Adrenal gland (tissue), 12 donors: ENCODE measurements around the gene MLIP. TPM values are rescaled to one million over a fixed set of nuclear protein-coding genes. Genes with fewer than 3 reads are reported as not detected.

Experiments used
- DNase-seq, 7 donors: peaks; one replicate each; pipeline ENCODE4 v3.0.0-alpha.2; 2019 to 2020
- H3K27ac ChIP-seq, 5 donors: fragments of 200-600 bp; sonication (generic) in 4 of 5; 1 replicate in 3 of 5; 2 replicates in 2 of 5; pipeline versions ENCODE4 v1.5.1 to v1.8.0; 2016 to 2020; ENCODE audit warnings: mild to moderate bottlenecking in 1 of 5
- H3K27me3 ChIP-seq: fragments of 200-600 bp; 2 replicates; pipeline ENCODE4 v1.8.0; 2021
- H3K36me3 ChIP-seq, 2 donors: fragments of 200-600 bp; replicated peaks in 1 of 2; 1 replicate in 1 of 2; 2 replicates in 1 of 2; pipeline versions ENCODE4 v1.5.1 to v1.8.0; 2018 to 2022
- H3K4me1 ChIP-seq, 2 donors: fragments of 200-600 bp; replicated peaks in 1 of 2; 1 replicate in 1 of 2; 2 replicates in 1 of 2; pipeline versions ENCODE4 v1.5.1 to v1.8.0; 2018 to 2021
- H3K4me3 ChIP-seq, 4 donors: fragments of 200-600 bp; sonication (generic) in 3 of 4; one replicate each; pipeline ENCODE4 v1.5.1; 2016 to 2018
- H3K9me3 ChIP-seq, 3 donors: fragments of 200-600 bp; sonication (generic) in 1 of 3; replicated peaks in 1 of 3; 1 replicate in 2 of 3; 2 replicates in 1 of 3; pipeline versions ENCODE4 v1.5.1 to v1.8.0; 2016 to 2021
- POLR2A ChIP-seq, 2 donors: fragments of 450-650 bp; IDR thresholded peaks; one replicate each; pipeline ENCODE4 v1.6.1; 2017; ENCODE audit warnings: antibody characterized with exemption in 2 of 2, mild to moderate bottlenecking in 2 of 2, moderate library complexity in 1 of 2
- WGBS, 4 donors: extraction: QIAGEN DNeasy Blood & Tissue Kit in 2 of 4; methylation state at CpG; one replicate each; pipeline versions ENCODE4 v1.1.5 to v1.1.7; 2013 to 2017; 5-methylcytosine and 5-hydroxymethylcytosine counted together
- intact Hi-C, 2 donors: fragments of 100-400 bp; cut with DNase I; formaldehyde crosslinking; loops; one replicate each; pipeline versions ENCODE4 v1.14.1 to v1.15.0; 2022 to 2023
- polyA plus RNA-seq, 3 donors: library from polyadenylated mRNA; stranded (reverse); fragments of 200-250 nt in 2 of 3; fragments of 350-450 nt in 1 of 3; fragmentation: Illumina TruSeq in 1 of 3; extraction: RNeasy Lipid Tissue Mini Kit (QIAGEN cat#74804) in 1 of 3; gene quantifications; one replicate each; pipeline ENCODE4 v1.2.3, GENCODE V29; 2013 to 2014
- total RNA-seq, 9 donors: library from RNA; depleted of rRNA in 4 of 9; stranded (reverse); fragments of >200 nt in 4 of 9; fragments of 120-200 nt in 1 of 9; fragmentation: NEBNext Ultra II Directional in 1 of 9; extraction: Animal tissue kit (Norgen Biotek cat#: 25700) in 1 of 9; gene quantifications; one replicate each; pipeline versions ENCODE4 v1.1.0 to v1.2.4, GENCODE V29; 2013 to 2023
- TF ChIP-seq, protein P1 (sequence below), 6 experiments: fragments of 450-650 bp in 4 of 6; fragments of 200-600 bp in 2 of 6; sonication (generic) in 1 of 6; IDR thresholded peaks; 1 replicate in 5 of 6; 2 replicates in 1 of 6; pipeline versions ENCODE4 v1.5.1 to v1.8.0; 2016 to 2021; ENCODE audit warnings: antibody characterized with exemption in 6 of 6, mild to moderate bottlenecking in 2 of 6, moderate library complexity in 1 of 6
- donor health status: healthy with polysubstance abuse.
- donor health status: Bipolar disorder and iron deficiency.
- donor health status: DM: yes; HTN: yes; CAD: no.
- donor health status: DM: no; HTN: no; CAD: no.
- donor health status: DM: no; HTN: no; CAD: no.
- donor health status: DM: yes; HTN: yes; CAD: no.

Gene MLIP
- total and polyA plus RNA-seq, 12 donors = 0.88 to 9.6 (median 5.0) TPM

DNA sequence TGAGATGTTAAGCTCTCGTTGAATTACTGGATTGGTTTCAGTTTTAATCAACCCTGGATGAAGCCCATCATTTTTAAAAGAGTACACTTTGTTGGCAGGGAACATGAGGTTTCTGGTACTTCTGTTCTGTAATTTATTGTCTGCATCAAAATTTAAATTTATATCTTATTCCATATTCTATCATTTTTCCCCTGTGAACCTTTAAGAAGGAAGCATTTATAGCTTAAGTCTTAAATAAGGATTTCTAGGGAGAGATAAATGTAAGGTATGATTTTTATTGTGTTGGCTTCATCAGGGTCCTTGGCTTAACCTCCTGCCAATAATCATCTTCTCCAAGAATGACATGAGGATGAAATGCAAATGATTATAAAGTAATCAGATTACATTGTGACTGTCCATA is 40.6 kb downstream of the MLIP start:
- H3K4me3 ChIP-seq = no peak overlapping the region
- H3K27ac ChIP-seq = no peak overlapping the region
- no peak for TF ChIP-seq POLR2A (IDR thresholded peaks at IDR 0.05)
- TF ChIP-seq, protein P1, sequence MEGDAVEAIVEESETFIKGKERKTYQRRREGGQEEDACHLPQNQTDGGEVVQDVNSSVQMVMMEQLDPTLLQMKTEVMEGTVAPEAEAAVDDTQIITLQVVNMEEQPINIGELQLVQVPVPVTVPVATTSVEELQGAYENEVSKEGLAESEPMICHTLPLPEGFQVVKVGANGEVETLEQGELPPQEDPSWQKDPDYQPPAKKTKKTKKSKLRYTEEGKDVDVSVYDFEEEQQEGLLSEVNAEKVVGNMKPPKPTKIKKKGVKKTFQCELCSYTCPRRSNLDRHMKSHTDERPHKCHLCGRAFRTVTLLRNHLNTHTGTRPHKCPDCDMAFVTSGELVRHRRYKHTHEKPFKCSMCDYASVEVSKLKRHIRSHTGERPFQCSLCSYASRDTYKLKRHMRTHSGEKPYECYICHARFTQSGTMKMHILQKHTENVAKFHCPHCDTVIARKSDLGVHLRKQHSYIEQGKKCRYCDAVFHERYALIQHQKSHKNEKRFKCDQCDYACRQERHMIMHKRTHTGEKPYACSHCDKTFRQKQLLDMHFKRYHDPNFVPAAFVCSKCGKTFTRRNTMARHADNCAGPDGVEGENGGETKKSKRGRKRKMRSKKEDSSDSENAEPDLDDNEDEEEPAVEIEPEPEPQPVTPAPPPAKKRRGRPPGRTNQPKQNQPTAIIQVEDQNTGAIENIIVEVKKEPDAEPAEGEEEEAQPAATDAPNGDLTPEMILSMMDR (IDR thresholded peaks at IDR 0.05) = no peak
- H3K9me3 ChIP-seq = peaks cover 0 to 5% (median 0%) of the 10 kb centered on the region in 3 donors
- no peaks in the 10 kb centered on the region for H3K27me3 ChIP-seq
- intact Hi-C loops = no loop called here
- no peaks in the 10 kb centered on the region for H3K36me3 ChIP-seq
- WGBS, 4 donors = 61 to 77% (median 73%) methylated on average over 1 of the region's 1 CpG
- H3K4me1 ChIP-seq = no peaks in the 10 kb centered on the region
- no peak for DNase-seq

- no peak for DNase-seq
- H3K4me1 ChIP-seq = no peaks in the 10 kb centered on the region
- no peaks in the 10 kb centered on the region for H3K9me3 ChIP-seq
- no peaks in the 10 kb centered on the region for H3K27me3 ChIP-seq
- intact Hi-C loops = no loop called here
- no peak for TF ChIP-seq POLR2A (IDR thresholded peaks at IDR 0.05)
- TF ChIP-seq, protein P1 (IDR thresholded peaks at IDR 0.05) = no peak
- H3K4me3 ChIP-seq = no peak overlapping the region
- H3K27ac ChIP-seq = no peak overlapping the region
- H3K36me3 ChIP-seq = no peaks in the 10 kb centered on the region
Observed at GRCh38 chr6:54156650-54157250, 45.5 kb downstream of the MLIP start.

DNA sequence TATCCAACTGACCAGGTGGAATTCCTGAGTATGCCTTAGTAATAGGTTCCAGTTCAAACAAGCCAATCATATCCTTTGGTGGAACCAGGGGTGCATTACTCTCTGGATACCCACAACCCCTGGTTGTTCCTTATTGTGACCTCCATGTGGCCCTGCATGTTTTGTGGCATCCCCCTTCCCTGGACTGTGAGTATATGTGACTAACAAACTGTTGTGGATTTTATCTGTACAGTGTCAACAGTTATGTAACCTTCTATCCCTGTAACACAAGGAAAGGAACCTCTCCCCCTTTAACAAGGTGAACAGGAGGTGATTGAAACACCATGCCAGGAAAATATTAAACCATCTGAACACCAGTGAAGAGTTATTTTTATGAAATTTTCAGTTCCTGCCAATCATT is 46.2 kb downstream of the MLIP start:
- Histone ChIP-seq H3K4me1 (no peaks in the 10 kb centered on the region), H3K27me3 (no peaks in the 10 kb centered on the region), H3K4me3 (no peak overlapping the region), H3K9me3 (no peaks in the 10 kb centered on the region), H3K36me3 (no peaks in the 10 kb centered on the region), H3K27ac (no peak overlapping the region)
- intact Hi-C loops = no loop called here
- no peak for DNase-seq
- TF ChIP-seq, protein P1 (IDR thresholded peaks at IDR 0.05) = no peak
- TF ChIP-seq POLR2A (IDR thresholded peaks at IDR 0.05) = no peak

DNA sequence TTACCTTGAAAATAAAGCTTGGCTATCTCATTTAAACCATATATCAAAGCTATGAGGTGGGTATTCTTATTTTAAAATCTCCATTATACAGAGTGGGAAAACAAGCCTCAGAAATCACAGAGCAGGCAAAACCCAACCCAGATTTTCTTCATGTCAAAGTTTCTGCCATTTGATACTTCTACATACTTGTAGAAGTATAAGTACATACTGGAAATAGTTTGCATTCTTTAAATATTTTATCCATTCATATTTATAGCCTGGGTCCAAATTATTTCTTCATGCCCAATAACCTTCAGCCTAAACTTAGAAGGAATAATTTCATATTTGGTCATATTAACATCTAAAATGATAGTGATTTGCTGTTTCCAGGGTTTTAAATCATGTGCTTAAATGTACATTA is 61.8 kb downstream of the MLIP start:
- TF ChIP-seq POLR2A (IDR thresholded peaks at IDR 0.05) = no peak
- TF ChIP-seq, protein P1 (IDR thresholded peaks at IDR 0.05) = no peak
- H3K27ac ChIP-seq = no peak overlapping the region
- DNase-seq = no peak
- no peaks in the 10 kb centered on the region for H3K27me3 ChIP-seq
- intact Hi-C loops = no loop called here
- no peaks in the 10 kb centered on the region for H3K36me3 ChIP-seq
- H3K4me3 ChIP-seq = no peak overlapping the region
- H3K4me1 ChIP-seq = no peaks in the 10 kb centered on the region
- no peaks in the 10 kb centered on the region for H3K9me3 ChIP-seq
